ENCODE measurements around the gene IL10RA.

DNA sequence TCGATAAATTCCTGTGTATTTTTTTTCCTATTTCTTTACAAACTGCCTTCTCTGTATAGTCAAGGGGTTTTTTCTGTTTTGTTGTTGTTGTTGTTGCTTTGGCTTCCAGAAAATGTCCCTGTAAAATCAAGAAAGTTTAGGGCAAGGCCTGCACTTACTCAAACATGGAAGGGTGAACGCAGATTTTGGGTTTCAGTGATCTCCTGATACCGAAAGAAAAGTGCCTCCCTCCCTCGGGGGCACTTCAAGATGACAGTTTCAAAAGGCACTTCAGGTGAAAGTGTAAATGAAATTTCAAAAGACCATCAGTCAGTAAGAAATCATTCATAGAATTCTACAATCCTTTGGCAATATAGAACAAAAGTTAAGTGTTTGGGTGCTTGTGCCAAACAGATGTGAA lies 47.2 kb downstream of the IL10RA start:
- TF ChIP-seq, protein P1, sequence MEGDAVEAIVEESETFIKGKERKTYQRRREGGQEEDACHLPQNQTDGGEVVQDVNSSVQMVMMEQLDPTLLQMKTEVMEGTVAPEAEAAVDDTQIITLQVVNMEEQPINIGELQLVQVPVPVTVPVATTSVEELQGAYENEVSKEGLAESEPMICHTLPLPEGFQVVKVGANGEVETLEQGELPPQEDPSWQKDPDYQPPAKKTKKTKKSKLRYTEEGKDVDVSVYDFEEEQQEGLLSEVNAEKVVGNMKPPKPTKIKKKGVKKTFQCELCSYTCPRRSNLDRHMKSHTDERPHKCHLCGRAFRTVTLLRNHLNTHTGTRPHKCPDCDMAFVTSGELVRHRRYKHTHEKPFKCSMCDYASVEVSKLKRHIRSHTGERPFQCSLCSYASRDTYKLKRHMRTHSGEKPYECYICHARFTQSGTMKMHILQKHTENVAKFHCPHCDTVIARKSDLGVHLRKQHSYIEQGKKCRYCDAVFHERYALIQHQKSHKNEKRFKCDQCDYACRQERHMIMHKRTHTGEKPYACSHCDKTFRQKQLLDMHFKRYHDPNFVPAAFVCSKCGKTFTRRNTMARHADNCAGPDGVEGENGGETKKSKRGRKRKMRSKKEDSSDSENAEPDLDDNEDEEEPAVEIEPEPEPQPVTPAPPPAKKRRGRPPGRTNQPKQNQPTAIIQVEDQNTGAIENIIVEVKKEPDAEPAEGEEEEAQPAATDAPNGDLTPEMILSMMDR (IDR thresholded peaks at IDR 0.05; ENCODE audit: low read depth, low read length) = no peak
- TF ChIP-seq EZH2phosphoT487 (IDR thresholded peaks at IDR 0.05; ENCODE audit: low read depth) = no peak

All from OCI-LY3 (cell line).